HUES6 (cell line): ENCODE data around the gene FXYD5.

Experiments used
- H3K27ac ChIP-seq: 2 replicates; pipeline ENCODE4 v1.7.0; 2013; ENCODE audit warnings: low read depth, mild to moderate bottlenecking, low read length, inconsistent platforms
- H3K27me3 ChIP-seq: 2 replicates; pipeline ENCODE4 v1.6.1; 2013; ENCODE audit warnings: low read length; ENCODE audit not compliant: control insufficient read depth, insufficient read depth
- H3K36me3 ChIP-seq: 2 replicates; pipeline ENCODE4 v1.6.1; 2013; ENCODE audit warnings: low read length; ENCODE audit not compliant: control insufficient read depth, insufficient read depth
- H3K4me1 ChIP-seq: 2 replicates; pipeline ENCODE4 v1.6.1; 2013; ENCODE audit warnings: low read length; ENCODE audit not compliant: control insufficient read depth, insufficient read depth
- H3K4me3 ChIP-seq: 2 replicates; pipeline ENCODE4 v1.5.1; 2013; ENCODE audit warnings: low read depth, low read length
- H3K9ac ChIP-seq: one replicate; pipeline ENCODE4 v1.6.1; 2013; ENCODE audit warnings: mild to moderate bottlenecking, low read length
- H3K9me3 ChIP-seq: 2 replicates; pipeline ENCODE4 v1.6.1; 2013; ENCODE audit warnings: low read depth, low read length; ENCODE audit not compliant: control insufficient read depth, insufficient read depth

FXYD5 gene

DNA sequence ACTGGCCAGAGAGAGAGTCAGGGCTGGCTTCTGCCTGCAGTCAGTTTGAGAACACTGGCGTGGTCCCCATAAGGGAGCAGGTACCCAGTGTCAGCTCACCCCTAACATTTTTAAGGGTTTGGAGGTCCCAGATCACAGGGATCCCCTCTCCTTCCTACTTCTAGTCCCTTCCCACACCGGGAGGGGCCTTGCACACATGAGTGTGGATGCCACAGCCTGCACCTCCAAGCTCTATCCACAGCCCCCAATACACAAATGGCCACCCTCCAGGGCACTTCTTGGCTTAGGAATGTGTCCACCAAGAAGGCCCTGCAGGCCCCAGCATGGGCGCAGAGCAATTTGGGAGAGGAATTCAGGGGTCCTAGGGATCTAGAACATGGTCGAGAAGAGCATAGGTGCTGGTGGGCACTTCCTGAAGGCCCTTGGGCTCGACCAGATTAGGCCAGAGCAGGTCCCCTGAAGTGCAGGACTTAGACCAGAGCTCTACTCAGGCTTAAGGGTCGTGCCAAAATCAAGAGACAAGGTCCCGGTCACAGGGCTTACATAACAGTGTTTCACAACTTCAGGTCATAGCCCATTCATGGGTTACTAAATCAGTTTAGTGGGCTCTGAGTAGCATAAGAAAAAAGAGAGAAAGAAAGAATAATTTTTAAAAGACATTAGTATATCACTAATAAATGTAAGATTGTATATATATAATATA, 16.0 kb downstream of the FXYD5 start:
- peaks cover 11% of the 10 kb centered on the region for H3K9me3 ChIP-seq
- no peaks in the 10 kb centered on the region for H3K4me1 ChIP-seq

DNA sequence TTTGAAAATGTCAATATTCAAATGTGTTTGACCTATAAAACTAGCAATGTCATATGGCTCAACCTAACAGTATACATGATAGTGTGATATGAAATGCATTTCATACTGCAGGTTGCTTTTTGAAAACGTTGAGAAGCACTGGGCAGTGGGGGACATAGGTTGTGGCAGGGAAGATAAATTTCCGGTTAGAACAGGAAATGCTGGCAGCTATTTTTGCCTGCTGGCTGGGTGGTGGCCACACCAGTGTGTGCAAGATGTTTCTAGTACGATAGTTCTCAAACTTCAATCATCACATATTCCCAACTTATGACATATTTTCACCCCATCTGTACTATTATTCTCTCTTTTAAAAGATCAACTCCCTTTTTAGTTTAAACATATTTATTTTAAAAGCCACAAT, 17.2 kb downstream of the FXYD5 start:
- Histone ChIP-seq H3K9ac (no peak overlapping the region), H3K4me1 (no peaks in the 10 kb centered on the region), H3K9me3 (no peaks in the 10 kb centered on the region), H3K36me3 (peaks cover 32% of the 10 kb centered on the region), H3K27ac (no peak overlapping the region), H3K27me3 (no peaks in the 10 kb centered on the region), H3K4me3 (no peak overlapping the region)

More for the DNA sequence above, 16.0 kb downstream of the FXYD5 start:
- H3K27me3 ChIP-seq, result no peaks in the 10 kb centered on the region
- H3K4me3 ChIP-seq, result no peak overlapping the region
- no peak overlapping the region for H3K27ac ChIP-seq
- H3K36me3 ChIP-seq, result peaks cover 44% of the 10 kb centered on the region
- no peak overlapping the region for H3K9ac ChIP-seq

GRCh38 chr19:35174226-35174625, 19.7 kb downstream of the FXYD5 start:
- Histone ChIP-seq H3K27me3 (no peaks in the 10 kb centered on the region), H3K4me3 (no peak overlapping the region), H3K9me3 (peaks cover 5% of the 10 kb centered on the region; the same call in 1 of the 2 replicates), H3K27ac (no peak overlapping the region), H3K9ac (no peak overlapping the region), H3K36me3 (peaks cover 10% of the 10 kb centered on the region), H3K4me1 (no peaks in the 10 kb centered on the region)

- Histone ChIP-seq H3K4me3 (no peak overlapping the region), H3K36me3 (no peaks in the 10 kb centered on the region; the same call in none of the 2 replicates), H3K27me3 (no peaks in the 10 kb centered on the region), H3K4me1 (no peaks in the 10 kb centered on the region), H3K9ac (no peak overlapping the region), H3K9me3 (peaks cover 5% of the 10 kb centered on the region; the same call in 1 of the 2 replicates), H3K27ac (no peak overlapping the region)
Measured at GRCh38 chr19:35176181-35176570, 21.6 kb downstream of the FXYD5 start.

- Histone ChIP-seq H3K9me3 (peaks cover 5% of the 10 kb centered on the region; the same call in 1 of the 2 replicates), H3K27ac (no peak overlapping the region)
Measured at GRCh38 chr19:35177377-35178274, 23.1 kb downstream of the FXYD5 start.

DNA sequence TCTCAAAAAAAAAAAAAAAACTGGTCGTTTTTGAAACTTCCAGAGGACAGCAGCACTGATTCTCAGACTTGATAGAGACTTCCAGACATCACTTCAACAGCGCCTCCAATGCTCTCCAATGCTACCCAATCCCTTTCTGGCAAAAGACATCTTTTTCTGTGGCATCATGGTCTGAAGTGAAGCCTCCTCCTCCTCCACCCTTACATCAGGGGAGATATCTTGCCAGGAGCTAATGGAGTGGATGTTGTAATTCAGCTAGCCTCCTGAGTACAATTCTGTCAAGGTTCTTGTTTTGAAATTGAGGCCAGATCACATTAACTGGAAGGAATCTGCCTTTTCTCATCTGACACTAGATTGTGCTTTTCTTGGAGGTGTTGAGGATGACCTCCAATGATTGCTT, 24.2 kb downstream of the FXYD5 start:
- H3K4me3 ChIP-seq, result no peak overlapping the region
- peaks cover 5% of the 10 kb centered on the region; the same call in 1 of the 2 replicates for H3K9me3 ChIP-seq
- no peaks in the 10 kb centered on the region for H3K4me1 ChIP-seq
- no peaks in the 10 kb centered on the region; the same call in 1 of the 2 replicates for H3K36me3 ChIP-seq
- H3K27ac ChIP-seq, result no peak overlapping the region
- no peaks in the 10 kb centered on the region for H3K27me3 ChIP-seq
- no peak overlapping the region for H3K9ac ChIP-seq

More at GRCh38 chr19:35177377-35178274, 23.1 kb downstream of the FXYD5 start:
- Histone ChIP-seq H3K4me1 (no peaks in the 10 kb centered on the region), H3K36me3 (no peaks in the 10 kb centered on the region; the same call in 1 of the 2 replicates), H3K27me3 (no peaks in the 10 kb centered on the region), H3K9ac (no peak overlapping the region), H3K4me3 (no peak overlapping the region)

DNA sequence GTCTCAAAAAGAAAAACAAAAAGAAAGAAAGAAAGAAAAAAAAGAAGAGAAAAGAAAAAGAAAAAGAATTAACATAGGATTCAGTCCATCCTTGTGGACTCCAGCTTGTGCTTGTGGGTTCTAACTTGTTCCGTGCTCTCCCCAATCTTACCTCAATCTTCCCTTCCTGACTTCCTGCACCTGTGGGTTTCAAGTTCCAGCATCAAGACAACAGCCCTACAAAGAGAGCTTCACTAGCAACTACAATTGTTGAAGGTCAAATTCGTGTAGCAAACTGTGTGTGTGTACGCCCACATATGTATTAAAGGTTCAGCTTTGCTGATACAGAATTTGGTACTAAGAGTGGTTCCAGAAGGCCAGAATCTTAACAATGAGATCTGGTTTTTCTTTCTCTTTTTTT, 25.3 kb downstream of the FXYD5 start:
- Histone ChIP-seq H3K9ac (no peak overlapping the region), H3K27me3 (no peaks in the 10 kb centered on the region), H3K9me3 (peaks cover 5% of the 10 kb centered on the region; the same call in 1 of the 2 replicates), H3K27ac (no peak overlapping the region), H3K4me1 (no peaks in the 10 kb centered on the region), H3K36me3 (no peaks in the 10 kb centered on the region; the same call in 1 of the 2 replicates), H3K4me3 (no peak overlapping the region)

- Histone ChIP-seq H3K4me1 (no peaks in the 10 kb centered on the region), H3K27me3 (no peaks in the 10 kb centered on the region), H3K9me3 (peaks cover 5% of the 10 kb centered on the region; the same call in 1 of the 2 replicates), H3K4me3 (no peak overlapping the region), H3K36me3 (no peaks in the 10 kb centered on the region), H3K27ac (no peak overlapping the region), H3K9ac (no peak overlapping the region)
Measured at GRCh38 chr19:35181387-35181786, 26.9 kb downstream of the FXYD5 start.

DNA sequence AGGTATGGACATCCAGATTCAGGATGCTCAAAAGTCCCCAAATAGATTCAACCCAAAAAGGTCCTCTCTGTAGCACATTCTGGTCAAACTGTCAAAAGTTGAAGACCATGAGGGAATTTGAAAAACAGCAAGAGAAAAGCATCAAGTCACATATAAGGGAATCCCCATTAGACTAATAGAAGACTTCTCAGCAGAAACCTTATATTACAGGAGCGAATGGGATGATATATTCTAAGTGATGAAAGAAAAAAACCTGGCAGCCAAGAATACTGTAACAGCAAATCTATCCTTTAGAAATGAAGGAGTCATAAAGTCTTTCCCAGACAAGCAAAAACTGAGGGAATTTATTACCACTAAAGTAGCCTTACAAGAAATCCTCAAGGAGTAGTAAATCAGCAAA, 29.7 kb downstream of the FXYD5 start:
- H3K27ac ChIP-seq, result no peak overlapping the region
- H3K9ac ChIP-seq, result no peak overlapping the region
- H3K27me3 ChIP-seq, result no peaks in the 10 kb centered on the region
- no peaks in the 10 kb centered on the region for H3K36me3 ChIP-seq
- no peaks in the 10 kb centered on the region for H3K4me1 ChIP-seq
- no peak overlapping the region for H3K4me3 ChIP-seq
- H3K9me3 ChIP-seq, result no peaks in the 10 kb centered on the region

DNA sequence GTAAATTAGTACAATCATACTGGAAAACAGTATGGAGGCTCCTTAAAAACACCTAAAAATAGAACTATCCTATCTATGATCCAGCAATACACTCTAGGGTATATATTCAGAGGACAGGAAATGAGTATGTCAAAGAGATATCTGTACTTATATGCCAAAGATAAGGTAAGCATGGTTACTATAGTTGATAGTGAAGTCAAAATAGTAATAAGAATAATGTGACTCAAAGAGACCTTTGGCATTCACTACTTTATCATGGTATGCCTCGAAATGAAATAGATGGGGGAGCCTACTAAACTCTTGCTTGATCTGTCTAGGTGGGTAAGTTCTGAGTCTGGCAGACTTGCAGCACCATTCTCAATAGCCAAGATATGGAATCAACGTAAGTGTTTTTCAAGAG, 30.3 kb downstream of the FXYD5 start:
- no peak overlapping the region for H3K4me3 ChIP-seq
- H3K27ac ChIP-seq, result no peak overlapping the region
- H3K27me3 ChIP-seq, result no peaks in the 10 kb centered on the region
- H3K9ac ChIP-seq, result no peak overlapping the region
- H3K36me3 ChIP-seq, result no peaks in the 10 kb centered on the region
- H3K9me3 ChIP-seq, result no peaks in the 10 kb centered on the region
- H3K4me1 ChIP-seq, result no peaks in the 10 kb centered on the region
